Nephron progenitor cell (in vitro differentiated cells): Measurements from ENCODE around the gene MFNG.

Experiments
- DNase-seq: peaks from one replicate; pipeline ENCODE4 v3.0.0; 2021
- H3K27ac Mint-ChIP-seq: 2 replicates; pipeline ENCODE4 v1.8.0; 2021; ENCODE audit warnings: mild to moderate bottlenecking, moderate library complexity, mixed read lengths
- H3K27me3 Mint-ChIP-seq: 2 replicates; pipeline ENCODE4 v1.8.0; 2021; ENCODE audit warnings: mild to moderate bottlenecking, low read depth, mixed read lengths; ENCODE audit not compliant: poor library complexity
- H3K36me3 Mint-ChIP-seq: 2 replicates; pipeline ENCODE4 v1.8.0; 2021; ENCODE audit warnings: low read depth, mixed read lengths
- H3K4me1 Mint-ChIP-seq: 2 replicates; pipeline ENCODE4 v1.8.0; 2021; ENCODE audit warnings: mixed read lengths
- H3K4me3 Mint-ChIP-seq: 2 replicates; pipeline ENCODE4 v1.8.0; 2021; ENCODE audit warnings: mild to moderate bottlenecking, moderate library complexity, mixed read lengths
- H3K9me3 Mint-ChIP-seq: 2 replicates; pipeline ENCODE4 v1.8.0; 2021; ENCODE audit warnings: mild to moderate bottlenecking, moderate library complexity, mixed read lengths
- CTCF ChIP-seq: fragments of 200-600 bp; sonication (generic); IDR thresholded peaks from 2 replicates; pipeline ENCODE4 v1.5.0; 2021; ENCODE audit warnings: antibody characterized with exemption

MFNG gene

GRCh38 chr22:37520776-37521191, 34.6 kb upstream of the MFNG start:
- H3K4me3 Mint-ChIP-seq = peak overlapping the region; percentile 59
- peaks cover 3% of the 10 kb centered on the region for H3K9me3 Mint-ChIP-seq
- DNase-seq = no peak
- peaks cover 8% of the 10 kb centered on the region for H3K4me1 Mint-ChIP-seq
- peaks cover 7% of the 10 kb centered on the region for H3K36me3 Mint-ChIP-seq
- H3K27me3 Mint-ChIP-seq = peaks cover 50% of the 10 kb centered on the region
- H3K27ac Mint-ChIP-seq = no peak overlapping the region
- TF ChIP-seq CTCF = no peak

GRCh38 chr22:37519268-37520195, 33.3 kb upstream of the MFNG start, which contains the start of gene CARD10:
TSS of gene CARD10 (minus strand) at chr22:37519415. CDS start at chr22:37519200, 215 bp downstream.
- peaks cover 10% of the 10 kb centered on the region for H3K4me1 Mint-ChIP-seq
- peaks cover 50% of the 10 kb centered on the region for H3K27me3 Mint-ChIP-seq
- peaks cover 3% of the 10 kb centered on the region for H3K9me3 Mint-ChIP-seq
- peak; percentile 64 for DNase-seq
- H3K27ac Mint-ChIP-seq = no peak within 1 kb of the TSS
- peak within 1 kb of the TSS; percentile 85 for H3K4me3 Mint-ChIP-seq
- peaks cover 11% of the 10 kb centered on the region for H3K36me3 Mint-ChIP-seq
- TF ChIP-seq CTCF = no peak

- Mint-ChIP-seq H3K9me3 (peaks cover 3% of the 10 kb centered on the region), H3K4me1 (peaks cover 19% of the 10 kb centered on the region), H3K4me3 (peak overlapping the region; percentile 85), H3K27me3 (peaks cover 49% of the 10 kb centered on the region), H3K27ac (no peak overlapping the region), H3K36me3 (peaks cover 11% of the 10 kb centered on the region)
- no peak for TF ChIP-seq CTCF
- DNase-seq = peak; percentile 65
These were observed 32.5 kb upstream of the MFNG start for GRCh38 chr22:37518509-37519267.

GRCh38 chr22:37517826-37518450, 31.8 kb upstream of the MFNG start:
- no peak for TF ChIP-seq CTCF
- peak overlapping the region; percentile 85 for H3K4me3 Mint-ChIP-seq
- DNase-seq = no peak
- H3K27me3 Mint-ChIP-seq = peaks cover 41% of the 10 kb centered on the region
- peaks cover 11% of the 10 kb centered on the region for H3K36me3 Mint-ChIP-seq
- H3K27ac Mint-ChIP-seq = no peak overlapping the region
- peaks cover 26% of the 10 kb centered on the region for H3K4me1 Mint-ChIP-seq
- peaks cover 3% of the 10 kb centered on the region for H3K9me3 Mint-ChIP-seq

- Mint-ChIP-seq H3K36me3 (peaks cover 11% of the 10 kb centered on the region), H3K9me3 (peaks cover 3% of the 10 kb centered on the region), H3K4me1 (peaks cover 41% of the 10 kb centered on the region), H3K27me3 (peaks cover 29% of the 10 kb centered on the region), H3K4me3 (no peak overlapping the region), H3K27ac (no peak overlapping the region)
- TF ChIP-seq CTCF = no peak
- no peak for DNase-seq
These were observed 30.3 kb upstream of the MFNG start for GRCh38 chr22:37516456-37516855.
